Ishikawa (cell line): ENCODE measurements around the gene HCN1.

Experiments
- EP300 ChIP-seq: IDR thresholded peaks from 2 replicates; pipeline ENCODE4 v1.6.1; 2012; ENCODE audit warnings: borderline replicate concordance
- FOXM1 ChIP-seq: IDR thresholded peaks from 2 replicates; pipeline ENCODE4 v1.6.1; 2012; ENCODE audit warnings: low read depth, borderline replicate concordance
- TCF12 ChIP-seq: IDR thresholded peaks from 2 replicates; pipeline ENCODE4 v1.6.1; 2012; ENCODE audit warnings: low read depth

DNA sequence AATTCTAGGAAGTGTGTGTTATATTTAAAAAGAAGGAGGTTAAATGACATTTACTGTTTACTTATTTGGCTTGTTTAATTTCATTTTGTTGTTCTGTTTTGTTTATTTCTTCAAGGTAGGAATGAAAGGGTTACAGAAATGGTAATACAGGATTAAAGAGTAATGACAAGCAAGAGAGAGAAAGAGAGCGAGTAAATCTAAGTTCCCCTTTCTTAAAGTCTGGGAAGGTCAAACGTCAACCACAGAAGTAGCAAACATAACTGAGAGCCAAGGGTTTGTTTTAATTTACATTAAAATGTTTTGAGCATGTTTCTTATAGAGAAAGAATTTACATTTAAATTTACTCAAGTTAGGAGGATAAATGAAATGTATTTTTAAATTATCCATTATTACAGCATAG, 18.7 kb downstream of the HCN1 start:
- TF ChIP-seq FOXM1 (no peak), EP300 (no peak), TCF12 (no peak)
